Esophagus squamous epithelium (tissue), 4 donors: Measurements from ENCODE around the gene TOMM40L.

Source experiments
- CTCF ChIP-seq, 6 experiments: fragments of 450-650 bp in 4 of 6; fragments of 200-600 bp in 2 of 6; sonication (generic) in 2 of 6; IDR thresholded peaks; one replicate each; pipeline ENCODE4 v1.5.1; 2016 to 2019; ENCODE audit warnings: antibody characterized with exemption in 6 of 6, mild to moderate bottlenecking in 4 of 6, moderate library complexity in 4 of 6
- POLR2A ChIP-seq, 4 donors: fragments of 450-650 bp; IDR thresholded peaks; one replicate each; pipeline ENCODE4 v1.6.1; 2017; ENCODE audit warnings: antibody characterized with exemption in 4 of 4, mild to moderate bottlenecking in 4 of 4, moderate library complexity in 3 of 4

DNA sequence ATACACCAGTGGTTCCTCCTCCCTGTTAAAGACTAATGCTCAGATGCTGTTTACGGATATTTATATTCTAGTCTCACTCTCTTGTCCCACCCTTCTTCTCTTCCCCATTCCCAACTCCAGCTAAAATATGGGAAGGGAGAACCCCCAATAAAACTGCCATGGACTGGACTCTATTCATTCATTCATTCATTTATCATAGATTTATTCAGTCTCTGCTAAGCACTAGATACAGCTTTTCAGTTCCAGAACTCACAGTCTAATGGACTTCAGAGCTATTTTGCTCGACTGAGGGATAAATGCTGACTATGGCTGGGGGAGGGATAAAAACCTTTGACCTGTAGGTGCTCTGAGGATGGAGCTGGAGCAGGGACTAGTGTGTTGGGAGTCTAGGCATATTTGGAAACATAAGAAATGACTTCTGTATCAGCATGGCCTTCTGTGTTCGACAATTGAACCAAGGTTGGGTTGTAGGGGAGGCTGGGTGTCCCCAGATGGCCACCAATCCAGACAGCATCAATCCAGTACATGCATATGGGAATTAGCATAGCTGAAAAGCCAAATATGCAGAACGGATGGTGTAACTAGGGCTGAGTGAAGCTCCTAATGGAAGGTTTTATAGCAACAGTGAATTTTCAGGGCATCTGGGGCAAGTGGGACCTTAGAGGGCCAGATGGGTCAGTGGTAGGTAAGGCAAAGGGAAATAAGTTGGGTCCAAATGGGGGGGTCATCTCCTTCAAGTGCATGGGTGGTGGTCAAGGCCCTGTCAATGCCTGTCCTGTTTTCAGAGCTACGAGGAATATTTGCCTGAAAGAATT is 6.6 kb upstream of the TOMM40L start:
- no peak for TF ChIP-seq CTCF (IDR thresholded peaks at IDR 0.05)
- TF ChIP-seq POLR2A (IDR thresholded peaks at IDR 0.05) = no peak
